GM23248 (cell line): Measurements from ENCODE around the gene SGF29.
"Not testable (repeated sequence)": the region's sequence is repeated elsewhere in the genome, so short reads cannot be mapped to it uniquely, and the experiment has no call there.

Experiments used
- EZH2 ChIP-seq: fragments of 200-600 bp; sonication (generic); IDR thresholded peaks from 2 replicates; pipeline ENCODE4 v1.6.1; 2018; ENCODE audit warnings: antibody characterized with exemption, mild to moderate bottlenecking; ENCODE audit not compliant: insufficient read depth, poor library complexity, severe bottlenecking
- EZH2phosphoT487 ChIP-seq: fragments of 200-600 bp; sonication (generic); IDR thresholded peaks from 2 replicates; pipeline ENCODE4 v1.6.1; 2018; ENCODE audit warnings: antibody characterized with exemption, moderate library complexity, mild to moderate bottlenecking, low read depth; ENCODE audit not compliant: insufficient read depth

- TF ChIP-seq EZH2phosphoT487, EZH2: not testable (repeated sequence)
These were observed 47.2 kb downstream of the SGF29 start for GRCh38 chr16:28600965-28601364.
